IMR-90 (cell line): ENCODE data around the gene ATP2B2. TPM values are rescaled to one million over a fixed set of nuclear protein-coding genes. Genes with fewer than 3 reads are reported as not detected.

Source experiments
- ATAC-seq: fragments of 200-7000 bp; cut with Tn5 transposase; 2 replicates; pipeline ENCODE4 v1.9.1; 2020; ENCODE audit warnings: low read depth, mild to moderate bottlenecking, moderate library complexity
- BruUV-seq: library from RNA; stranded (reverse); fragments of 400-500 nt; replicated peaks from 2 replicates; lab custom pipeline; 2021; lab: Mats Ljungman, UMichigan
- CTCF ChIA-PET: fragments of 300-600 bp; formaldehyde crosslinking; extraction: SDS; loops from one replicate; lab custom pipeline; 2021; ENCODE audit warnings: antibody characterized with exemption; lab: Yijun Ruan, JAX
- POLR2A ChIA-PET: fragments of 300-600 bp; sonication (Branson Sonifier 250); formaldehyde crosslinking; loops from one replicate; lab custom pipeline; 2022; ENCODE audit warnings: antibody characterized with exemption; ENCODE audit not compliant: unreplicated experiment; lab: Charles Lee
- DNase-seq: peaks from one replicate; pipeline ENCODE4 v3.0.0; 2013
- H2AFZ ChIP-seq: replicated peaks from 2 replicates; pipeline ENCODE3; 2013; ENCODE audit warnings: low read length, mild to moderate bottlenecking; ENCODE audit not compliant: poor library complexity
- H2AK5ac ChIP-seq: 2 replicates; pipeline ENCODE4 v1.6.1; 2013; ENCODE audit warnings: low read depth, low read length, inconsistent platforms
- H2AK9ac ChIP-seq: replicated peaks from 2 replicates; pipeline ENCODE3; 2013; ENCODE audit warnings: mild to moderate bottlenecking, low read depth, low read length, moderate library complexity; ENCODE audit not compliant: poor library complexity
- H2BK120ac ChIP-seq: 2 replicates; pipeline ENCODE4 v1.6.1; 2013; ENCODE audit warnings: low read depth, low read length, inconsistent platforms
- H2BK15ac ChIP-seq: 3 replicates; pipeline ENCODE4 v1.6.1; 2013; ENCODE audit warnings: low read depth, low read length, inconsistent platforms
- H2BK20ac ChIP-seq: 2 replicates; pipeline ENCODE4 v1.6.1; 2013; ENCODE audit warnings: low read depth, mild to moderate bottlenecking, inconsistent platforms, low read length, moderate library complexity
- H2BK5ac ChIP-seq: 2 replicates; pipeline ENCODE4 v1.6.1; 2013; ENCODE audit warnings: mild to moderate bottlenecking, low read depth, low read length, inconsistent platforms; ENCODE audit not compliant: poor library complexity, severe bottlenecking
- H3K14ac ChIP-seq: replicated peaks from 2 replicates; pipeline ENCODE4 v1.6.1; 2013; ENCODE audit warnings: low read depth, low read length, inconsistent platforms
- H3K18ac ChIP-seq: 2 replicates; pipeline ENCODE4 v1.6.1; 2013; ENCODE audit warnings: low read depth, low read length, control low read depth
- H3K23ac ChIP-seq: 2 replicates; pipeline ENCODE4 v1.6.1; 2013; ENCODE audit warnings: low read depth, low read length, inconsistent platforms
- H3K27ac ChIP-seq: 2 replicates; pipeline ENCODE4 v1.5.1; 2013; ENCODE audit warnings: mild to moderate bottlenecking, control low read depth, low read length; ENCODE audit not compliant: insufficient read depth
- H3K27me3 ChIP-seq: 2 replicates; pipeline ENCODE4 v1.6.1; 2013; ENCODE audit warnings: low read length; ENCODE audit not compliant: control insufficient read depth, insufficient read depth
- H3K36me3 ChIP-seq: 2 replicates; pipeline ENCODE4 v1.6.1; 2013; ENCODE audit warnings: low read length, mixed read lengths; ENCODE audit not compliant: control insufficient read depth, insufficient read depth
- H3K4ac ChIP-seq: 2 replicates; pipeline ENCODE4 v1.6.1; 2013; ENCODE audit warnings: low read depth, low read length, inconsistent platforms
- H3K4me1 ChIP-seq: 2 replicates; pipeline ENCODE4 v1.6.1; 2013; ENCODE audit warnings: low read length, mixed read lengths; ENCODE audit not compliant: control insufficient read depth, insufficient read depth
- H3K4me2 ChIP-seq: 2 replicates; pipeline ENCODE4 v1.6.1; 2013; ENCODE audit warnings: low read depth, mild to moderate bottlenecking, control low read depth, low read length, moderate library complexity
- H3K4me3 ChIP-seq: 2 replicates; pipeline ENCODE4 v1.5.1; 2013; ENCODE audit warnings: low read depth, mild to moderate bottlenecking, control low read depth, low read length, moderate library complexity; ENCODE audit not compliant: insufficient read depth
- H3K56ac ChIP-seq: 2 replicates; pipeline ENCODE4 v1.6.1; 2013; ENCODE audit warnings: low read length, inconsistent platforms; ENCODE audit not compliant: insufficient read depth; ENCODE audit errors: extremely low read depth
- H3K79me1 ChIP-seq, 2 experiments: 2 replicates each; pipeline ENCODE4 v1.6.1; 2013; ENCODE audit warnings: low read length in 2 of 2, inconsistent platforms in 1 of 2, low read depth in 1 of 2
- H3K9ac ChIP-seq: 2 replicates; pipeline ENCODE4 v1.6.1; 2013; ENCODE audit warnings: low read depth, low read length, control low read depth
- H3K9me1 ChIP-seq: 2 replicates; pipeline ENCODE4 v1.6.1; 2013; ENCODE audit warnings: low read length, inconsistent platforms; ENCODE audit not compliant: insufficient read depth
- H3K9me3 ChIP-seq: 2 replicates; pipeline ENCODE4 v1.6.1; 2013; ENCODE audit warnings: low read length; ENCODE audit not compliant: control insufficient read depth, insufficient read depth
- H4K20me1 ChIP-seq: 2 replicates; pipeline ENCODE4 v1.6.1; 2013; ENCODE audit warnings: low read length, inconsistent platforms; ENCODE audit not compliant: insufficient read depth
- H4K5ac ChIP-seq: 2 replicates; pipeline ENCODE4 v1.6.1; 2013; ENCODE audit warnings: mild to moderate bottlenecking, low read depth, low read length, control low read depth
- H4K8ac ChIP-seq, 2 experiments: 2 replicates each; pipeline ENCODE4 v1.6.1; 2013; ENCODE audit warnings: low read depth in 2 of 2, low read length in 2 of 2, control low read depth in 1 of 2, inconsistent platforms in 1 of 2
- H4K91ac ChIP-seq: 2 replicates; pipeline ENCODE4 v1.6.1; 2013; ENCODE audit warnings: low read depth, low read length, inconsistent platforms; ENCODE audit not compliant: insufficient read depth
- BHLHE40 ChIP-seq: fragments of 150-350 bp; IDR thresholded peaks from 2 replicates; pipeline ENCODE4 v1.6.1; 2016; ENCODE audit warnings: mild to moderate bottlenecking, low read depth, low read length
- CEBPB ChIP-seq: IDR thresholded peaks from 2 replicates; pipeline ENCODE4 v1.6.1; 2012; ENCODE audit warnings: low read depth, low read length, improper control_type of control experiment
- CHD1 ChIP-seq: IDR thresholded peaks from 2 replicates; pipeline ENCODE4 v1.6.1; 2012; ENCODE audit warnings: low read depth, low read length, improper control_type of control experiment
- FOS ChIP-seq: fragments of 150-350 bp; IDR thresholded peaks from 2 replicates; pipeline ENCODE4 v1.6.1; 2016; ENCODE audit warnings: low read depth, low read length
- MAFK ChIP-seq: IDR thresholded peaks from 2 replicates; pipeline ENCODE4 v1.6.1; 2012; ENCODE audit warnings: low read depth, low read length, improper control_type of control experiment
- MAZ ChIP-seq: IDR thresholded peaks from 2 replicates; pipeline ENCODE4 v1.6.1; 2012; ENCODE audit warnings: low read depth, mild to moderate bottlenecking, low read length, improper control_type of control experiment, moderate library complexity, borderline replicate concordance
- MXI1 ChIP-seq: IDR thresholded peaks from 2 replicates; pipeline ENCODE4 v1.6.1; 2012; ENCODE audit warnings: low read depth, mild to moderate bottlenecking, low read length, moderate library complexity, borderline replicate concordance
- NFE2L2 ChIP-seq: fragments of 150-350 bp; IDR thresholded peaks from 2 replicates; pipeline ENCODE4 v1.6.1; 2016; ENCODE audit warnings: low read depth, mild to moderate bottlenecking, low read length
- POLR2A ChIP-seq: IDR thresholded peaks from 2 replicates; pipeline ENCODE4 v1.6.1; 2012; ENCODE audit warnings: mild to moderate bottlenecking, low read depth, low read length
- RAD21 ChIP-seq: IDR thresholded peaks from 2 replicates; pipeline ENCODE4 v1.6.1; 2012; ENCODE audit warnings: low read length, improper control_type of control experiment
- RCOR1 ChIP-seq: IDR thresholded peaks from 2 replicates; pipeline ENCODE4 v1.6.1; 2012; ENCODE audit warnings: mild to moderate bottlenecking, low read length, improper control_type of control experiment; ENCODE audit not compliant: insufficient replicate concordance
- RFX5 ChIP-seq: IDR thresholded peaks from 2 replicates; pipeline ENCODE4 v1.8.0; 2012; ENCODE audit warnings: low read depth, mild to moderate bottlenecking, low read length, moderate library complexity
- SMC3 ChIP-seq: fragments of 150-350 bp; IDR thresholded peaks from 2 replicates; pipeline ENCODE4 v1.6.1; 2016; ENCODE audit warnings: low read depth, mild to moderate bottlenecking, antibody characterized with exemption, low read length, moderate library complexity
- WGBS, 2 experiments: methylation state at CpG; one replicate each; pipeline versions ENCODE4 v1.1.5 to v1.1.7; 2013; ENCODE audit warnings: missing lambda C conversion rate in 2 of 2; ENCODE audit not compliant: insufficient read length in 1 of 2; ENCODE audit errors: extremely low coverage in 2 of 2; 5-methylcytosine and 5-hydroxymethylcytosine counted together
- dilution Hi-C: fragments of 300-500 bp; cut with HindIII; formaldehyde crosslinking; loops from one replicate; pipeline ENCODE4 v1.14.3; 2018; ENCODE audit warnings: low sequenced_read_pairs; ENCODE audit not compliant: unreplicated experiment
- in situ Hi-C: fragments of 300-500 bp; cut with MboI; formaldehyde crosslinking; loops from 3 replicates; pipeline ENCODE4 v1.14.3; 2019; ENCODE audit warnings: low sequenced_read_pairs, inconsistent platforms, mixed read lengths
- intact Hi-C: fragments of 100-400 bp; cut with micrococcal nuclease; formaldehyde crosslinking; loops from 2 replicates; pipeline ENCODE4 v1.10.0; 2022
- polyA plus RNA-seq, 3 experiments: library from polyadenylated mRNA; depleted of rRNA; stranded (reverse); fragments of >200 nt; gene quantifications; 2 replicates each; pipeline ENCODE4 v1.2.3, GENCODE V29; 2012; ENCODE audit warnings: low replicate concordance in 1 of 3
- total RNA-seq: library from RNA; depleted of rRNA; stranded (reverse); fragments of >200 nt; gene quantifications from 2 replicates; pipeline ENCODE4 v1.2.3, GENCODE V29; 2012
- TF ChIP-seq, protein P1 (sequence below): conservative IDR thresholded peaks from 2 replicates; pipeline ENCODE4 v1.5.1; 2012; ENCODE audit warnings: mild to moderate bottlenecking, low read depth, low read length, improper control_type of control experiment
- TF ChIP-seq, protein P2 (sequence below): fragments of 150-350 bp; IDR thresholded peaks from 2 replicates; pipeline ENCODE4 v1.6.1; 2016; ENCODE audit warnings: low read depth, mild to moderate bottlenecking, low read length, moderate library complexity, borderline replicate concordance
- TF ChIP-seq, protein P3 (sequence below): fragments of 150-350 bp; IDR thresholded peaks from 2 replicates; pipeline ENCODE4 v1.6.1; 2017; ENCODE audit warnings: mild to moderate bottlenecking, antibody characterized with exemption, low read length, low read depth

ATP2B2 gene
- total and polyA plus RNA-seq, 2 of the 4 experiments (the other 2 are of a cell fraction), result under 0.01 to 0.02 TPM

DNA sequence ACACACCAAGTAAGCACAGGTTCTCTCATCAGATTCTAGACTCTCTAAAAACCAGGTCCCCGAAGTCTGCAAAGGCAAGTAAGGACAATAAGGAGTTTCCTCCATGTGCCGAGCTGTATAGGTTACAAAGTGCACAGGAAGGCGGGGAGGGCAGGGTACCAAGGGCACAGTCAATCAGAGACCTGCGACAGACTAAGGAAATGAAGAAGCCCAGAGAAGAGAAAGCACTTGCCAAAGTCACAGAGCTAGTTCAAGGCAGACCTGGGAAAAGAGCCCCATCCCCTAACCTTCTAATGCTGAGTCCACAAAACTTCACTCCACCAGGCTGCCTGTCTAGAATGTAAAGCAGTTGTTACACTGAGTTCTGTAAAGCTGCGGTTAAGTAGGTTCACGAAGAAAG is 186.1 kb downstream of the ATP2B2 start:
- Histone ChIP-seq H3K14ac (0 out of 2 replicates have a peak overlapping the region, but pooled peaks have one; percentile 5), H3K18ac (no peak overlapping the region), H3K79me1 (peaks cover 30 to 61% of the 10 kb centered on the region in 2 experiments), H3K4me2 (peak overlapping the region; percentile 95), H4K91ac (no peak overlapping the region), H2BK15ac (no peak overlapping the region), H3K4ac (no peak overlapping the region), H2AK9ac (peak overlapping the region; percentile 59), H4K8ac (no peak overlapping the region), H3K9me1 (peaks cover 13% of the 10 kb centered on the region), H3K23ac (peak overlapping the region; percentile 48), H3K36me3 (peaks cover 38% of the 10 kb centered on the region), H3K4me1 (peaks cover 4% of the 10 kb centered on the region; the same call in 1 of the 2 replicates), H3K27ac (no peak overlapping the region), H2BK20ac (no peak overlapping the region), H2AK5ac (no peak overlapping the region; the same call in 1 of the 2 replicates), H2AFZ (no peak overlapping the region), H3K4me3 (peak overlapping the region; percentile 15; the same call in 1 of the 2 replicates), H3K9me3 (no peaks in the 10 kb centered on the region), H4K20me1 (peaks cover 52% of the 10 kb centered on the region), H4K5ac (no peak overlapping the region), H3K27me3 (peaks cover 2% of the 10 kb centered on the region; the same call in 1 of the 2 replicates), H2BK120ac (no peak overlapping the region), H3K9ac (peak overlapping the region; percentile 55), H3K56ac (no peak overlapping the region), H2BK5ac (no peak overlapping the region)
- ChIA-PET POLR2A (no interaction called here), CTCF (interaction anchor here (1.6 kb wide), 1 partner anchor 420 kb away, joined by 7 read pairs; no protein-coding TSS in a partner anchor)
- DNase-seq, result no peak
- TSS peak; percentile 70 for BruUV-seq
- dilution Hi-C loops, result no loop called here
- ATAC-seq, result no peak
- in situ Hi-C loops, result no loop called here
- no CpG with 5 or more reads among the region's 6 CpGs for WGBS, 2 experiments
- TF ChIP-seq MAFK (no peak), BHLHE40 (no peak), SMC3 (no peak), MAZ (no peak), FOS (no peak), CEBPB (no peak), RAD21 (no peak), POLR2A (no peak), CHD1 (no peak), RFX5 (no peak), RCOR1 (no peak), NFE2L2 (no peak), MXI1 (no peak)
- TF ChIP-seq, protein P1, sequence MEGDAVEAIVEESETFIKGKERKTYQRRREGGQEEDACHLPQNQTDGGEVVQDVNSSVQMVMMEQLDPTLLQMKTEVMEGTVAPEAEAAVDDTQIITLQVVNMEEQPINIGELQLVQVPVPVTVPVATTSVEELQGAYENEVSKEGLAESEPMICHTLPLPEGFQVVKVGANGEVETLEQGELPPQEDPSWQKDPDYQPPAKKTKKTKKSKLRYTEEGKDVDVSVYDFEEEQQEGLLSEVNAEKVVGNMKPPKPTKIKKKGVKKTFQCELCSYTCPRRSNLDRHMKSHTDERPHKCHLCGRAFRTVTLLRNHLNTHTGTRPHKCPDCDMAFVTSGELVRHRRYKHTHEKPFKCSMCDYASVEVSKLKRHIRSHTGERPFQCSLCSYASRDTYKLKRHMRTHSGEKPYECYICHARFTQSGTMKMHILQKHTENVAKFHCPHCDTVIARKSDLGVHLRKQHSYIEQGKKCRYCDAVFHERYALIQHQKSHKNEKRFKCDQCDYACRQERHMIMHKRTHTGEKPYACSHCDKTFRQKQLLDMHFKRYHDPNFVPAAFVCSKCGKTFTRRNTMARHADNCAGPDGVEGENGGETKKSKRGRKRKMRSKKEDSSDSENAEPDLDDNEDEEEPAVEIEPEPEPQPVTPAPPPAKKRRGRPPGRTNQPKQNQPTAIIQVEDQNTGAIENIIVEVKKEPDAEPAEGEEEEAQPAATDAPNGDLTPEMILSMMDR, result no peak
- TF ChIP-seq, protein P2, sequence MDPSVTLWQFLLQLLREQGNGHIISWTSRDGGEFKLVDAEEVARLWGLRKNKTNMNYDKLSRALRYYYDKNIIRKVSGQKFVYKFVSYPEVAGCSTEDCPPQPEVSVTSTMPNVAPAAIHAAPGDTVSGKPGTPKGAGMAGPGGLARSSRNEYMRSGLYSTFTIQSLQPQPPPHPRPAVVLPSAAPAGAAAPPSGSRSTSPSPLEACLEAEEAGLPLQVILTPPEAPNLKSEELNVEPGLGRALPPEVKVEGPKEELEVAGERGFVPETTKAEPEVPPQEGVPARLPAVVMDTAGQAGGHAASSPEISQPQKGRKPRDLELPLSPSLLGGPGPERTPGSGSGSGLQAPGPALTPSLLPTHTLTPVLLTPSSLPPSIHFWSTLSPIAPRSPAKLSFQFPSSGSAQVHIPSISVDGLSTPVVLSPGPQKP, result no peak
- TF ChIP-seq, protein P3, sequence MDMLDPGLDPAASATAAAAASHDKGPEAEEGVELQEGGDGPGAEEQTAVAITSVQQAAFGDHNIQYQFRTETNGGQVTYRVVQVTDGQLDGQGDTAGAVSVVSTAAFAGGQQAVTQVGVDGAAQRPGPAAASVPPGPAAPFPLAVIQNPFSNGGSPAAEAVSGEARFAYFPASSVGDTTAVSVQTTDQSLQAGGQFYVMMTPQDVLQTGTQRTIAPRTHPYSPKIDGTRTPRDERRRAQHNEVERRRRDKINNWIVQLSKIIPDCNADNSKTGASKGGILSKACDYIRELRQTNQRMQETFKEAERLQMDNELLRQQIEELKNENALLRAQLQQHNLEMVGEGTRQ, result no peak
- intact Hi-C loops, result no loop called here
